Esophagus squamous epithelium (tissue), 5 donors: ENCODE measurements around the gene ADAM33. TPM values are rescaled to one million over a fixed set of nuclear protein-coding genes. Genes with fewer than 3 reads are reported as not detected.
A peak's percentile ranks its signal among the peaks of the same experiment; 100 is the strongest.

Experiments used
- DNase-seq: peaks from one replicate; lab custom pipeline; 2025; lab: John Stamatoyannopoulos, UW
- H3K27ac ChIP-seq, 4 donors: fragments of 200-600 bp; sonication (generic); one replicate each; pipeline ENCODE4 v1.5.1; 2016 to 2019; ENCODE audit warnings: mild to moderate bottlenecking in 1 of 4
- H3K27me3 ChIP-seq, 4 donors: fragments of 200-600 bp; sonication (generic); 1 replicate in 3 of 4; 2 replicates in 1 of 4; pipeline versions ENCODE4 v1.5.1 to v1.6.0; 2017 to 2021; ENCODE audit warnings: antibody characterized with exemption in 1 of 4
- H3K36me3 ChIP-seq, 3 donors: fragments of 200-600 bp; sonication (generic); one replicate each; pipeline ENCODE4 v1.5.1; 2016 to 2019
- H3K4me1 ChIP-seq, 3 donors: fragments of 200-600 bp; sonication (generic); one replicate each; pipeline ENCODE4 v1.5.1; 2017 to 2019
- H3K4me3 ChIP-seq, 4 donors: fragments of 200-600 bp; sonication (generic); 1 replicate in 3 of 4; 2 replicates in 1 of 4; pipeline ENCODE4 v1.5.1; 2016 to 2019; ENCODE audit warnings: mild to moderate bottlenecking in 2 of 4, moderate library complexity in 1 of 4
- H3K9me3 ChIP-seq, 3 donors: fragments of 200-600 bp; sonication (generic); one replicate each; pipeline ENCODE4 v1.5.1; 2016 to 2019
- CTCF ChIP-seq, 6 experiments: fragments of 450-650 bp in 4 of 6; fragments of 200-600 bp in 2 of 6; sonication (generic) in 2 of 6; IDR thresholded peaks; one replicate each; pipeline ENCODE4 v1.5.1; 2016 to 2019; ENCODE audit warnings: antibody characterized with exemption in 6 of 6, mild to moderate bottlenecking in 4 of 6, moderate library complexity in 4 of 6
- POLR2A ChIP-seq, 4 donors: fragments of 450-650 bp; IDR thresholded peaks; one replicate each; pipeline ENCODE4 v1.6.1; 2017; ENCODE audit warnings: antibody characterized with exemption in 4 of 4, mild to moderate bottlenecking in 4 of 4, moderate library complexity in 3 of 4
- WGBS, 2 donors: methylation state at CpG; one replicate each; pipeline ENCODE4 v1.1.5; 2018; 5-methylcytosine and 5-hydroxymethylcytosine counted together
- intact Hi-C: fragments of 100-400 bp; cut with DNase I; formaldehyde crosslinking; loops from one replicate; pipeline ENCODE4 v1.15.0; 2022
- total RNA-seq, 4 donors: library from RNA; depleted of rRNA; stranded (reverse); fragments of >200 nt; gene quantifications; one replicate each; pipeline ENCODE4 v1.1.0, GENCODE V29; 2016
- donor health status: DM: yes; HTN: yes; CAD: no.

The ADAM33 gene
- total RNA-seq, 4 donors from 2014 or later: 2.4 to 27.7 (median 6.4) TPM

GRCh38 chr20:3721912-3722311 lies 40.1 kb upstream of the ADAM33 start:
- DNase-seq: no peak
- peaks cover 0 to 28% (median 0%) of the 10 kb centered on the region in 4 donors for H3K27me3 ChIP-seq
- TF ChIP-seq POLR2A (IDR thresholded peaks at IDR 0.05) (no peak), CTCF (IDR thresholded peaks at IDR 0.05) (no peak)
- no peak overlapping the region for H3K4me3 ChIP-seq
- no peaks in the 10 kb centered on the region for H3K9me3 ChIP-seq
- no peak overlapping the region for H3K27ac ChIP-seq
- H3K4me1 ChIP-seq: no peaks in the 10 kb centered on the region
- H3K36me3 ChIP-seq: no peaks in the 10 kb centered on the region
- intact Hi-C loops: no loop called here
- WGBS, 2 donors: 79 to 83% methylated on average over 4 of the region's 4 CpGs

- Histone ChIP-seq H3K27ac (no peak overlapping the region), H3K4me3 (no peak overlapping the region), H3K9me3 (no peaks in the 10 kb centered on the region), H3K4me1 (no peaks in the 10 kb centered on the region), H3K36me3 (no peaks in the 10 kb centered on the region), H3K27me3 (peaks cover 0 to 28% (median 0%) of the 10 kb centered on the region in 4 donors)
- no peak for DNase-seq
- 53 to 55% methylated on average over 6 of the region's 6 CpGs for WGBS, 2 donors
- TF ChIP-seq CTCF (IDR thresholded peaks at IDR 0.05): no peak
- no peak for TF ChIP-seq POLR2A (IDR thresholded peaks at IDR 0.05)
- intact Hi-C loops: no loop called here
Measured at GRCh38 chr20:3720626-3721025, 38.8 kb upstream of the ADAM33 start.

GRCh38 chr20:3720068-3720467 lies 38.3 kb upstream of the ADAM33 start:
- no peaks in the 10 kb centered on the region for H3K9me3 ChIP-seq
- H3K27me3 ChIP-seq: peaks cover 0 to 28% (median 0%) of the 10 kb centered on the region in 4 donors
- no peak overlapping the region for H3K4me3 ChIP-seq
- 63 to 67% methylated on average over 1 to 2 of the region's 2 CpGs for WGBS, 2 donors
- TF ChIP-seq POLR2A (IDR thresholded peaks at IDR 0.05) (no peak), CTCF (IDR thresholded peaks at IDR 0.05) (no peak)
- intact Hi-C loops: no loop called here
- H3K4me1 ChIP-seq: no peaks in the 10 kb centered on the region
- DNase-seq: no peak
- H3K36me3 ChIP-seq: no peaks in the 10 kb centered on the region
- no peak overlapping the region for H3K27ac ChIP-seq

DNA sequence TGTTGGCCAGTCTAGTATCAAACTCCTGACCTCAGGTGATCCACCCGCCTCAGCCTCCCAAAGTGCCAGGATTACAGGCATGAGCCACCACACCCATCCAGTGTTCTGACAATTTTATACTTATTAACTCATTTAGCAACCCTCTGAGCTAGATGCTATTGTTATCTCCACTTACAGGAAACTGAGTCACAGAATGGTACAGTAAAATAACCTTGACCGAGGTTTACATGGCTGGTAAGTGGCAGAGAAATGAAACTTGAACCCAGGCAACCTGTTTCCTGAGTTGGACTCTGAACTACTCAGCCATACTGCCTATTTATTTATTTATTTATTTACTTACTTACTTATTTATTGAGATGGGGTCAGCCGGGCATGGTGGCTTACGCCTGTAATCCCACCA lies 37.2 kb upstream of the ADAM33 start:
- Histone ChIP-seq H3K27ac (no peak overlapping the region), H3K4me1 (no peaks in the 10 kb centered on the region), H3K36me3 (no peaks in the 10 kb centered on the region), H3K4me3 (no peak overlapping the region), H3K27me3 (peaks cover 0 to 28% (median 0%) of the 10 kb centered on the region in 4 donors), H3K9me3 (no peaks in the 10 kb centered on the region)
- no peak for DNase-seq
- WGBS, 2 donors: 77 to 79% methylated on average over 4 of the region's 4 CpGs
- intact Hi-C loops: no loop called here
- TF ChIP-seq POLR2A (IDR thresholded peaks at IDR 0.05) (no peak), CTCF (IDR thresholded peaks at IDR 0.05) (no peak)

- H3K27me3 ChIP-seq: peaks cover 0 to 25% (median 0%) of the 10 kb centered on the region in 4 donors
- no peak overlapping the region for H3K4me3 ChIP-seq
- H3K27ac ChIP-seq: no peak overlapping the region
- TF ChIP-seq POLR2A (IDR thresholded peaks at IDR 0.05) (no peak), CTCF (IDR thresholded peaks at IDR 0.05) (peak in 5 of 6 experiments; percentile 28 to 49 (median 42))
- H3K36me3 ChIP-seq: no peaks in the 10 kb centered on the region
- DNase-seq: no peak
- peaks cover 0 to 1% (median 0%) of the 10 kb centered on the region in 3 donors for H3K4me1 ChIP-seq
- 78 to 83% methylated on average over 3 to 4 of the region's 4 CpGs for WGBS, 2 donors
- no peaks in the 10 kb centered on the region for H3K9me3 ChIP-seq
- intact Hi-C loops: no loop called here
Measured at GRCh38 chr20:3716195-3716834, 34.5 kb upstream of the ADAM33 start.
